K562 (cell line): ENCODE results near the gene TMEM72. TPM values are rescaled to one million over a fixed set of nuclear protein-coding genes. Genes with fewer than 3 reads are reported as not detected.
A peak's percentile ranks its signal among the peaks of the same experiment; 100 is the strongest.

ENCODE experiments used
- ATAC-seq: fragments of 200-7000 bp; cut with Tn5 transposase; 3 replicates; pipeline ENCODE4 v1.9.1; 2020; ENCODE audit warnings: moderate library complexity
- BruUV-seq: library from RNA; stranded (reverse); fragments of 400-500 nt; replicated peaks from 2 replicates; lab custom pipeline; 2021; lab: Mats Ljungman, UMichigan
- CTCF ChIA-PET: fragments of 300-600 bp; formaldehyde crosslinking; extraction: SDS; loops from one replicate; lab custom pipeline; 2021; ENCODE audit warnings: low intra/inter-chr PET ratio; lab: Yijun Ruan, JAX
- POLR2A ChIA-PET: fragments of 300-600, 350-650 bp; sonication (Branson Sonifier 250); formaldehyde crosslinking; extraction: SDS; loops from one replicate; lab custom pipeline; 2021; ENCODE audit warnings: antibody characterized with exemption, inconsistent platforms; lab: Yijun Ruan, JAX
- DNase-seq, 4 experiments: peaks; one replicate each; pipeline versions ENCODE4 v3.0.0 to v3.0.0-alpha.2; 2011 to 2018; ENCODE audit warnings: low spot score in 3 of 4, mixed read lengths in 3 of 4; ENCODE audit errors: extremely low read depth in 1 of 4
- FAIRE-seq: peaks from 2 replicates; lab custom pipeline; 2011; peaks lifted over from hg19 to GRCh38; lab: Jason Lieb, UNC
- H2AFZ ChIP-seq: 2 replicates; pipeline ENCODE4 v1.6.0; 2011; ENCODE audit warnings: low read depth, low read length, control low read depth, inconsistent platforms
- H3K27ac ChIP-seq: fragments of 200-600 bp; 3 replicates; pipeline ENCODE4 v1.8.0; 2011; ENCODE audit warnings: low read depth, mild to moderate bottlenecking, control low read depth, inconsistent platforms, low read length, moderate library complexity, mixed read lengths; ENCODE audit errors: extremely low read depth
- H3K27me3 ChIP-seq, 2 experiments: fragments of 300-600 bp in 1 of 2; 2 replicates in 1 of 2; 3 replicates in 1 of 2; pipeline versions ENCODE4 v1.6.0 to v1.8.0; 2011; ENCODE audit warnings: inconsistent platforms in 2 of 2, low read length in 2 of 2, mild to moderate bottlenecking in 1 of 2, mixed read lengths in 1 of 2, moderate library complexity in 1 of 2; ENCODE audit not compliant: control insufficient read depth in 2 of 2, insufficient read depth in 2 of 2
- H3K36me3 ChIP-seq: fragments of 300-600 bp; 3 replicates; pipeline ENCODE4 v1.8.0; 2011; ENCODE audit warnings: mild to moderate bottlenecking, low read length, inconsistent platforms; ENCODE audit not compliant: control insufficient read depth, insufficient read depth
- H3K4me1 ChIP-seq, 2 experiments: fragments of 200-600 bp in 1 of 2; replicated peaks in 1 of 2; 2 replicates in 1 of 2; 3 replicates in 1 of 2; pipeline versions ENCODE4 v1.5.1 to v1.8.0; 2011; ENCODE audit warnings: inconsistent platforms in 2 of 2, low read length in 2 of 2, mild to moderate bottlenecking in 1 of 2, mixed read lengths in 1 of 2, moderate library complexity in 1 of 2; ENCODE audit not compliant: control insufficient read depth in 2 of 2, insufficient read depth in 2 of 2
- H3K4me2 ChIP-seq: 2 replicates; pipeline ENCODE4 v1.6.1; 2011; ENCODE audit warnings: low read length, control low read depth, inconsistent platforms, mixed read lengths; ENCODE audit not compliant: insufficient read depth
- H3K4me3 ChIP-seq: fragments of 200-600 bp; sonication (generic), shearing (Covaris generic); 2 replicates; pipeline ENCODE4 v1.5.1; 2016; ENCODE audit warnings: control low read depth, inconsistent platforms
- H3K79me2 ChIP-seq: fragments of 200-600 bp; 3 replicates; pipeline ENCODE4 v1.8.0; 2011; ENCODE audit warnings: low read length, inconsistent platforms; ENCODE audit not compliant: control insufficient read depth, insufficient read depth
- H3K9ac ChIP-seq, 2 experiments: 2 replicates each; pipeline versions ENCODE4 v1.6.0 to v1.6.1; 2011; ENCODE audit warnings: low read depth in 2 of 2, low read length in 2 of 2, control low read depth in 1 of 2, inconsistent platforms in 1 of 2, mild to moderate bottlenecking in 1 of 2, mixed read lengths in 1 of 2; ENCODE audit not compliant: insufficient read depth in 1 of 2
- H3K9me1 ChIP-seq: one replicate; pipeline ENCODE4 v1.6.0; 2011; ENCODE audit warnings: inconsistent platforms, mild to moderate bottlenecking, low read length, moderate library complexity; ENCODE audit not compliant: control insufficient read depth, insufficient read depth
- H3K9me3 ChIP-seq: replicated peaks from 2 replicates; pipeline ENCODE4 v1.5.1; 2011; ENCODE audit warnings: low read depth, low read length, inconsistent platforms; ENCODE audit not compliant: control insufficient read depth, insufficient read depth
- H4K20me1 ChIP-seq: replicated peaks from 2 replicates; pipeline ENCODE4 v1.6.1; 2011; ENCODE audit warnings: low read length, inconsistent platforms, mixed read lengths; ENCODE audit not compliant: control insufficient read depth, insufficient read depth
- HES1 ChIP-seq: fragments of 450-650 bp; IDR thresholded peaks from 2 replicates; pipeline ENCODE4 v1.6.1; 2016; ENCODE audit warnings: low read depth, mild to moderate bottlenecking, moderate library complexity
- KAT8 ChIP-seq: fragments of 450-650 bp; IDR thresholded peaks from 2 replicates; pipeline ENCODE4 v1.6.1; 2016; ENCODE audit warnings: low read depth, mild to moderate bottlenecking
- MITF ChIP-seq: IDR thresholded peaks from 2 replicates; pipeline ENCODE4 v1.6.1; 2014; ENCODE audit warnings: antibody characterized with exemption
- PTTG1 ChIP-seq: fragments of 450-650 bp; IDR thresholded peaks from 2 replicates; pipeline ENCODE4 v1.6.1; 2016; ENCODE audit warnings: low read depth, mild to moderate bottlenecking, missing genetic modification characterization, missing compliant biosample characterization
- RHOXF2B ChIP-seq: fragments of 250-450 bp; sonication (Bioruptor Pico); conservative IDR thresholded peaks from 2 replicates; pipeline ENCODE4 v1.5.1; 2021
- SRSF3 ChIP-seq: fragments of 200-400 bp; formaldehyde crosslinking; IDR thresholded peaks from 2 replicates; pipeline ENCODE4 v1.6.1; 2016; ENCODE audit warnings: mild to moderate bottlenecking, low read length, moderate library complexity; ENCODE audit not compliant: insufficient read depth
- TCF7L2 ChIP-seq: fragments of 150-350 bp; IDR thresholded peaks from 2 replicates; pipeline ENCODE4 v1.6.1; 2016; ENCODE audit warnings: low read depth, mild to moderate bottlenecking, low read length, moderate library complexity
- ZNF316 ChIP-seq: fragments of 450-650 bp; IDR thresholded peaks from 2 replicates; pipeline ENCODE4 v1.6.1; 2016
- ZNF639 ChIP-seq, 2 experiments: fragments of 200-800 bp in 1 of 2; sonication (Bioruptor generic) in 1 of 2; sonication (generic) in 1 of 2; formaldehyde crosslinking in 1 of 2; IDR thresholded peaks in 1 of 2; conservative IDR thresholded peaks in 1 of 2; 2 replicates each; pipeline versions ENCODE4 v1.5.0 to v1.6.1; 2016 to 2020; ENCODE audit warnings: missing compliant biosample characterization in 1 of 2, missing genetic modification characterization in 1 of 2, missing genetic modification reagents in 1 of 2
- ZNF707 ChIP-seq: fragments of 250-450 bp; sonication (Bioruptor Pico); conservative IDR thresholded peaks from 2 replicates; pipeline ENCODE4 v1.8.0; 2022; ENCODE audit warnings: inconsistent platforms, mild to moderate bottlenecking, moderate library complexity
- WGBS: fragments of 100-300 bp; shearing (Covaris generic); methylation state at CpG from one replicate; pipeline ENCODE4 v1.1.6; 2016; ENCODE audit warnings: low coverage, mixed read lengths; ENCODE audit not compliant: insufficient coverage; ENCODE audit errors: missing lambda C conversion rate; 5-methylcytosine and 5-hydroxymethylcytosine counted together
- in situ Hi-C: fragments of 300-500 bp; cut with MboI; formaldehyde crosslinking; loops from 4 replicates; pipeline ENCODE4 v1.15.0; 2018; ENCODE audit warnings: inconsistent platforms, mixed read lengths
- intact Hi-C: fragments of 100-400 bp; cut with micrococcal nuclease; formaldehyde crosslinking; loops from 2 replicates; pipeline ENCODE4 v1.14.2; 2022
- polyA plus RNA-seq, 8 experiments: library from polyadenylated mRNA; depleted of rRNA in 4 of 8; stranded (reverse) in 5 of 8; unstranded in 3 of 8; fragments of >200 nt; fragmentation: Nextera tagmentation in 2 of 8; fragmentation: Illumina TruSeq in 1 of 8; extraction: Ambion mirVana in 2 of 8; extraction: Trizol in 1 of 8; gene quantifications; 2 replicates each; pipeline versions ENCODE4 v1.2.1 to v1.2.3, GENCODE V29; 2011 to 2014; ENCODE audit warnings: inconsistent platforms in 1 of 8, missing spikeins in 1 of 8
- total RNA-seq, 7 experiments: library from RNA; depleted of rRNA in 6 of 7; stranded (reverse); fragments of >200 nt in 6 of 7; fragmentation: Illumina TruSeq in 2 of 7; extraction: Trizol in 2 of 7; gene quantifications; 2 replicates each; pipeline versions ENCODE4 v1.2.1 to v1.2.3, GENCODE V29; 2011 to 2021; ENCODE audit warnings: low replicate concordance in 1 of 7
- TF ChIP-seq, protein P1 (sequence below), 3 experiments: IDR thresholded peaks in 2 of 3; conservative IDR thresholded peaks in 1 of 3; 2 replicates each; pipeline ENCODE4 v1.5.1; 2011 to 2012; ENCODE audit warnings: low read length in 3 of 3, mild to moderate bottlenecking in 3 of 3, control low read depth in 2 of 3, improper control_type of control experiment in 1 of 3, inconsistent platforms in 1 of 3, low read depth in 1 of 3, mixed read lengths in 1 of 3, moderate library complexity in 1 of 3; ENCODE audit not compliant: insufficient read depth in 2 of 3
- TF ChIP-seq, protein P2 (sequence below): IDR thresholded peaks from 2 replicates; pipeline ENCODE4 v1.6.1; 2011; ENCODE audit warnings: borderline replicate concordance, low read depth, mild to moderate bottlenecking, moderate library complexity, low read length; ENCODE audit not compliant: insufficient read depth, poor library complexity, severe bottlenecking

TMEM72 gene
- total and polyA plus RNA-seq, 9 of the 15 experiments (the other 6 are each of a cell fraction or from before 2014, with no cell fraction given), result not detected

GRCh38 chr10:44966816-44967509 lies 55.8 kb downstream of the TMEM72 start:
- WGBS, result 28% methylated on average over 8 of the region's 8 CpGs
- no peak for FAIRE-seq
- TF ChIP-seq ZNF707 (CRISPR knock-in tag), result no peak
- TF ChIP-seq ZNF639 (CRISPR knock-in tag; conservative IDR thresholded peaks at IDR 0.05 in 1 of 2, IDR thresholded peaks at IDR 0.05 in 1 of 2), result peak in 1 of 2 experiments; percentile 39; a peak in 1 of 4 replicates
- no peak for TF ChIP-seq KAT8
- TF ChIP-seq MITF, result no peak
- TF ChIP-seq, protein P1, sequence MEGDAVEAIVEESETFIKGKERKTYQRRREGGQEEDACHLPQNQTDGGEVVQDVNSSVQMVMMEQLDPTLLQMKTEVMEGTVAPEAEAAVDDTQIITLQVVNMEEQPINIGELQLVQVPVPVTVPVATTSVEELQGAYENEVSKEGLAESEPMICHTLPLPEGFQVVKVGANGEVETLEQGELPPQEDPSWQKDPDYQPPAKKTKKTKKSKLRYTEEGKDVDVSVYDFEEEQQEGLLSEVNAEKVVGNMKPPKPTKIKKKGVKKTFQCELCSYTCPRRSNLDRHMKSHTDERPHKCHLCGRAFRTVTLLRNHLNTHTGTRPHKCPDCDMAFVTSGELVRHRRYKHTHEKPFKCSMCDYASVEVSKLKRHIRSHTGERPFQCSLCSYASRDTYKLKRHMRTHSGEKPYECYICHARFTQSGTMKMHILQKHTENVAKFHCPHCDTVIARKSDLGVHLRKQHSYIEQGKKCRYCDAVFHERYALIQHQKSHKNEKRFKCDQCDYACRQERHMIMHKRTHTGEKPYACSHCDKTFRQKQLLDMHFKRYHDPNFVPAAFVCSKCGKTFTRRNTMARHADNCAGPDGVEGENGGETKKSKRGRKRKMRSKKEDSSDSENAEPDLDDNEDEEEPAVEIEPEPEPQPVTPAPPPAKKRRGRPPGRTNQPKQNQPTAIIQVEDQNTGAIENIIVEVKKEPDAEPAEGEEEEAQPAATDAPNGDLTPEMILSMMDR (IDR thresholded peaks at IDR 0.05 in 2 of 3, conservative IDR thresholded peaks at IDR 0.05 in 1 of 3; ENCODE audit: insufficient read depth in 2 of 3, low read depth in 1 of 3, low read length in 3 of 3), result peak in 2 of 3 experiments; percentile 23 to 39; a peak in 2 of 6 replicates
- no peak for TF ChIP-seq HES1
- no peak for TF ChIP-seq TCF7L2
- no peak for TF ChIP-seq PTTG1 (tag)
- no peak for TF ChIP-seq SRSF3
- no peak for TF ChIP-seq ZNF316
- TF ChIP-seq, protein P2, sequence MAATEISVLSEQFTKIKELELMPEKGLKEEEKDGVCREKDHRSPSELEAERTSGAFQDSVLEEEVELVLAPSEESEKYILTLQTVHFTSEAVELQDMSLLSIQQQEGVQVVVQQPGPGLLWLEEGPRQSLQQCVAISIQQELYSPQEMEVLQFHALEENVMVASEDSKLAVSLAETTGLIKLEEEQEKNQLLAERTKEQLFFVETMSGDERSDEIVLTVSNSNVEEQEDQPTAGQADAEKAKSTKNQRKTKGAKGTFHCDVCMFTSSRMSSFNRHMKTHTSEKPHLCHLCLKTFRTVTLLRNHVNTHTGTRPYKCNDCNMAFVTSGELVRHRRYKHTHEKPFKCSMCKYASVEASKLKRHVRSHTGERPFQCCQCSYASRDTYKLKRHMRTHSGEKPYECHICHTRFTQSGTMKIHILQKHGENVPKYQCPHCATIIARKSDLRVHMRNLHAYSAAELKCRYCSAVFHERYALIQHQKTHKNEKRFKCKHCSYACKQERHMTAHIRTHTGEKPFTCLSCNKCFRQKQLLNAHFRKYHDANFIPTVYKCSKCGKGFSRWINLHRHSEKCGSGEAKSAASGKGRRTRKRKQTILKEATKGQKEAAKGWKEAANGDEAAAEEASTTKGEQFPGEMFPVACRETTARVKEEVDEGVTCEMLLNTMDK, result no peak
- TF ChIP-seq RHOXF2B, result no peak

More at GRCh38 chr10:44966816-44967509, 55.8 kb downstream of the TMEM72 start:
- Histone ChIP-seq H3K36me3 (no peaks in the 10 kb centered on the region), H3K27me3 (peaks cover 2 to 31% of the 10 kb centered on the region in 2 experiments; a peak in 2 of 5 replicates), H3K4me3 (no peak overlapping the region), H3K9me1 (no peaks in the 10 kb centered on the region), H3K79me2 (no peaks in the 10 kb centered on the region), H3K9ac (no peak overlapping the region), H3K27ac (no peak overlapping the region), H4K20me1 (no peaks in the 10 kb centered on the region), H3K9me3 (no peaks in the 10 kb centered on the region), H3K4me1 (peaks cover 5 to 7% of the 10 kb centered on the region in 2 experiments; a peak in 4 of 5 replicates), H2AFZ (peak overlapping the region; percentile 81), H3K4me2 (no peak overlapping the region)
- ATAC-seq, result no peak
- in situ Hi-C loops, result no loop called here
- ChIA-PET POLR2A (interaction anchor here (1.3 to 2.0 kb wide), 2 partner anchors 12 to 17 kb away, joined by 3 to 6 read pairs; partner anchors contain the start of gene DEPP1), CTCF (no interaction called here)
- intact Hi-C loops, result no loop called here
- DNase-seq, result no peak
- no TSS peak for BruUV-seq
